Astrocyte (in vitro differentiated cells and primary cell): ENCODE data around the gene SARDH. TPM values are rescaled to one million over a fixed set of nuclear protein-coding genes. Genes with fewer than 3 reads are reported as not detected.
A peak's percentile ranks its signal among the peaks of the same experiment; 100 is the strongest.

ENCODE experiments used
- DNase-seq: peaks from one replicate; pipeline ENCODE4 v3.0.0-alpha.2; 2010; ENCODE audit warnings: low read depth
- FAIRE-seq: peaks from 2 replicates; lab custom pipeline; 2011; peaks lifted over from hg19 to GRCh38; lab: Jason Lieb, UNC
- H2AFZ ChIP-seq: 2 replicates; pipeline ENCODE4 v1.6.0; 2012; ENCODE audit warnings: low read depth, low read length, inconsistent platforms
- H3K27ac ChIP-seq: 2 replicates; pipeline ENCODE4 v1.5.1; 2011; ENCODE audit warnings: low read depth, low read length, inconsistent platforms
- H3K27me3 ChIP-seq: 2 replicates; pipeline ENCODE4 v1.6.0; 2011; ENCODE audit warnings: low read length, inconsistent platforms; ENCODE audit not compliant: insufficient read depth
- H3K36me3 ChIP-seq: 2 replicates; pipeline ENCODE4 v1.5.1; 2011; ENCODE audit warnings: low read length, inconsistent platforms; ENCODE audit not compliant: insufficient read depth
- H3K4me1 ChIP-seq: 2 replicates; pipeline ENCODE4 v1.5.1; 2011; ENCODE audit warnings: low read length, inconsistent platforms; ENCODE audit not compliant: insufficient read depth
- H3K4me2 ChIP-seq: 2 replicates; pipeline ENCODE4 v1.6.0; 2012; ENCODE audit warnings: low read length, inconsistent platforms
- H3K4me3 ChIP-seq: 2 replicates; pipeline ENCODE4 v1.5.1; 2011; ENCODE audit warnings: low read depth, mild to moderate bottlenecking, low read length, inconsistent platforms; ENCODE audit not compliant: insufficient read depth
- H3K79me2 ChIP-seq: 2 replicates; pipeline ENCODE4 v1.6.0; 2012; ENCODE audit warnings: mild to moderate bottlenecking, low read length, inconsistent platforms; ENCODE audit not compliant: insufficient read depth
- H3K9ac ChIP-seq: 2 replicates; pipeline ENCODE4 v1.6.0; 2012; ENCODE audit warnings: mild to moderate bottlenecking, low read length, inconsistent platforms
- H3K9me3 ChIP-seq: 2 replicates; pipeline ENCODE4 v1.5.1; 2012; ENCODE audit warnings: low read depth, mild to moderate bottlenecking, low read length, inconsistent platforms; ENCODE audit not compliant: insufficient read depth
- H4K20me1 ChIP-seq: 2 replicates; pipeline ENCODE4 v1.6.0; 2012; ENCODE audit warnings: low read length, inconsistent platforms; ENCODE audit not compliant: insufficient read depth
- H3K27ac Mint-ChIP-seq: one replicate; pipeline ENCODE4 v1.8.0; 2021; ENCODE audit warnings: mild to moderate bottlenecking, mixed read lengths; ENCODE audit not compliant: unreplicated experiment
- H3K27me3 Mint-ChIP-seq: one replicate; pipeline ENCODE4 v1.8.0; 2021; ENCODE audit warnings: low read depth, mixed read lengths; ENCODE audit not compliant: unreplicated experiment
- H3K36me3 Mint-ChIP-seq: one replicate; pipeline ENCODE4 v1.8.0; 2021; ENCODE audit warnings: low read depth, mixed read lengths; ENCODE audit not compliant: unreplicated experiment
- H3K4me1 Mint-ChIP-seq: one replicate; pipeline ENCODE4 v1.8.0; 2021; ENCODE audit warnings: low read depth, mixed read lengths; ENCODE audit not compliant: unreplicated experiment
- H3K4me3 Mint-ChIP-seq: one replicate; pipeline ENCODE4 v1.8.0; 2021; ENCODE audit warnings: mild to moderate bottlenecking, moderate library complexity, mixed read lengths; ENCODE audit not compliant: unreplicated experiment
- H3K9me3 Mint-ChIP-seq: one replicate; pipeline ENCODE4 v1.8.0; 2021; ENCODE audit warnings: mild to moderate bottlenecking, mixed read lengths; ENCODE audit not compliant: unreplicated experiment
- CTCF ChIP-seq: IDR thresholded peaks from 2 replicates; pipeline ENCODE4 v1.5.1; 2011; ENCODE audit warnings: low read depth, mild to moderate bottlenecking, inconsistent platforms, low read length, moderate library complexity; ENCODE audit not compliant: insufficient read depth
- EZH2 ChIP-seq: IDR thresholded peaks from 2 replicates; pipeline ENCODE4 v1.6.1; 2012; ENCODE audit warnings: mild to moderate bottlenecking, low read length, inconsistent platforms; ENCODE audit not compliant: insufficient read depth
- total RNA-seq: library from RNA; stranded (reverse); gene quantifications from 2 replicates; pipeline ENCODE4 v1.2.1, GENCODE V29; 2021

SARDH gene
- total RNA-seq, 1 donor from 2014 or later = 2.8 TPM

GRCh38 chr9:133775951-133776905, 38.1 kb upstream of the SARDH start:
- no peak overlapping the region for H2AFZ ChIP-seq
- H3K36me3 ChIP-seq = peaks cover 17% of the 10 kb centered on the region
- Mint-ChIP-seq H3K4me1 (no peaks in the 10 kb centered on the region), H3K9me3 (no peaks in the 10 kb centered on the region), H3K36me3 (peaks cover 13% of the 10 kb centered on the region), H3K27me3 (no peaks in the 10 kb centered on the region), H3K4me3 (no peak overlapping the region), H3K27ac (no peak overlapping the region)
- H3K9ac ChIP-seq = no peak overlapping the region
- FAIRE-seq (no peak), DNase-seq (no peak)
- H3K4me2 ChIP-seq = no peak overlapping the region
- peaks cover 5% of the 10 kb centered on the region for H3K4me1 ChIP-seq
- H3K79me2 ChIP-seq = no peaks in the 10 kb centered on the region
- no peaks in the 10 kb centered on the region for H3K9me3 ChIP-seq
- no peak overlapping the region for H3K27ac ChIP-seq
- no peak for TF ChIP-seq EZH2
- TF ChIP-seq CTCF = no peak
- no peaks in the 10 kb centered on the region for H3K27me3 ChIP-seq
- H3K4me3 ChIP-seq = no peak overlapping the region
- H4K20me1 ChIP-seq = peaks cover 12% of the 10 kb centered on the region

GRCh38 chr9:133775291-133775690, 37.1 kb upstream of the SARDH start:
- Mint-ChIP-seq H3K27ac (peak overlapping the region; percentile 12), H3K36me3 (peaks cover 16% of the 10 kb centered on the region), H3K9me3 (no peaks in the 10 kb centered on the region), H3K27me3 (no peaks in the 10 kb centered on the region), H3K4me1 (no peaks in the 10 kb centered on the region), H3K4me3 (no peak overlapping the region)
- H3K4me1 ChIP-seq = peaks cover 5% of the 10 kb centered on the region
- H3K27ac ChIP-seq = no peak overlapping the region
- H3K27me3 ChIP-seq = no peaks in the 10 kb centered on the region
- H3K36me3 ChIP-seq = peaks cover 17% of the 10 kb centered on the region
- DNase-seq (no peak), FAIRE-seq (no peak)
- H3K4me2 ChIP-seq = no peak overlapping the region
- TF ChIP-seq EZH2 (no peak), CTCF (no peak)
- H3K9me3 ChIP-seq = no peaks in the 10 kb centered on the region
- H3K4me3 ChIP-seq = no peak overlapping the region
- H3K79me2 ChIP-seq = no peaks in the 10 kb centered on the region
- H3K9ac ChIP-seq = no peak overlapping the region
- no peak overlapping the region for H2AFZ ChIP-seq
- peaks cover 12% of the 10 kb centered on the region for H4K20me1 ChIP-seq

DNA sequence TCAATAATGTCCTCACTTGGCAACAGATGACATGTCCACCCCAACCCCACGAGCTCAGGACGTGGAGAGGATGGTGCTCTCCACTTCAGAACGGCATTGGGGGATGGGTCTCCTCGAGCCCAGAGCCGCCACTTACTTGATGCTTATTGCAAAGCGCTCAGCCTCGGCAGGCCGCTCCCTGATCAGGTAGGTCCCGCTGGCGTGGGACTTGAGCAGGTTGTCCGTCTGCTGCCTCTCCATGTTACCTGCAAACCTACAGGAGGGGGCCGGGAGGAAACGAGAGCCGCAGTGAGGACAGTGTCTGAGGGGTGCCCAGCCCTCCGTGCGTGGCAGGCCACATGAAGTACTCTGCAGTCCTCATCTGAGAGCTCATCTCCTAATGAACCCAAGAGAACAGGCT, 36.6 kb upstream of the SARDH start:
- no peak for TF ChIP-seq EZH2
- TF ChIP-seq CTCF = no peak
- no peak overlapping the region for H3K27ac ChIP-seq

More for the DNA sequence above, 36.6 kb upstream of the SARDH start:
- peaks cover 12% of the 10 kb centered on the region for H4K20me1 ChIP-seq
- H3K4me2 ChIP-seq = no peak overlapping the region
- FAIRE-seq (no peak), DNase-seq (no peak)
- no peaks in the 10 kb centered on the region for H3K79me2 ChIP-seq
- no peaks in the 10 kb centered on the region for H3K9me3 ChIP-seq
- peaks cover 5% of the 10 kb centered on the region for H3K4me1 ChIP-seq
- no peak overlapping the region for H3K4me3 Mint-ChIP-seq
- no peaks in the 10 kb centered on the region for H3K9me3 Mint-ChIP-seq
- no peaks in the 10 kb centered on the region for H3K27me3 Mint-ChIP-seq
- H3K4me1 Mint-ChIP-seq = no peaks in the 10 kb centered on the region
- no peak overlapping the region for H3K4me3 ChIP-seq
- no peaks in the 10 kb centered on the region for H3K27me3 ChIP-seq
- peaks cover 17% of the 10 kb centered on the region for H3K36me3 ChIP-seq
- no peak overlapping the region for H3K27ac Mint-ChIP-seq
- peaks cover 14% of the 10 kb centered on the region for H3K36me3 Mint-ChIP-seq
- H3K9ac ChIP-seq = no peak overlapping the region
- no peak overlapping the region for H2AFZ ChIP-seq
